MCF 10A (cell line): ENCODE measurements around the gene OSBPL9. TPM values are rescaled to one million over a fixed set of nuclear protein-coding genes. Genes with fewer than 3 reads are reported as not detected.

Experiments
- BruUV-seq: library from RNA; stranded (reverse); fragments of 400-500 nt; replicated peaks from 2 replicates; lab custom pipeline; 2021; lab: Mats Ljungman, UMichigan
- CTCF ChIA-PET: fragments of 300-600 bp; sonication (Branson Sonifier 250); formaldehyde crosslinking; extraction: SDS; loops from one replicate; lab custom pipeline; 2021; ENCODE audit warnings: antibody characterized with exemption, inconsistent platforms; lab: Yijun Ruan, JAX
- POLR2A ChIA-PET: fragments of 300-600, 350-650 bp; sonication (Branson Sonifier 250); formaldehyde crosslinking; extraction: SDS; loops from one replicate; lab custom pipeline; 2020; ENCODE audit warnings: antibody characterized with exemption, inconsistent platforms; lab: Yijun Ruan, JAX
- DNase-seq: peaks from one replicate; pipeline ENCODE4 v3.0.0-alpha.2; 2018; ENCODE audit not compliant: unreplicated experiment
- H3K27ac Mint-ChIP-seq: one replicate; pipeline ENCODE4 v1.8.0; 2022; ENCODE audit warnings: mild to moderate bottlenecking, low read depth, mixed read lengths; ENCODE audit not compliant: unreplicated experiment
- H3K27me3 Mint-ChIP-seq: one replicate; pipeline ENCODE4 v1.8.0; 2022; ENCODE audit warnings: mixed read lengths; ENCODE audit not compliant: insufficient read depth, unreplicated experiment
- H3K36me3 Mint-ChIP-seq: one replicate; pipeline ENCODE4 v1.8.0; 2022; ENCODE audit warnings: mild to moderate bottlenecking, moderate library complexity, mixed read lengths; ENCODE audit not compliant: insufficient read depth, unreplicated experiment
- H3K4me1 Mint-ChIP-seq: one replicate; pipeline ENCODE4 v1.8.0; 2022; ENCODE audit warnings: mixed read lengths; ENCODE audit not compliant: insufficient read depth, unreplicated experiment
- H3K4me3 Mint-ChIP-seq: one replicate; pipeline ENCODE4 v1.8.0; 2022; ENCODE audit warnings: mild to moderate bottlenecking, moderate library complexity, mixed read lengths; ENCODE audit not compliant: unreplicated experiment
- H3K9me3 Mint-ChIP-seq: one replicate; pipeline ENCODE4 v1.8.0; 2022; ENCODE audit warnings: mixed read lengths; ENCODE audit not compliant: unreplicated experiment
- intact Hi-C: fragments of 100-400 bp; cut with micrococcal nuclease; formaldehyde crosslinking; loops from 2 replicates; pipeline ENCODE4 v1.14.1; 2022
- total RNA-seq: library from RNA; stranded (reverse); gene quantifications from 2 replicates; pipeline ENCODE4 v1.2.3, GENCODE V29; 2022
- TF ChIP-seq, protein P1 (sequence below): fragments of 200-600 bp; IDR thresholded peaks from one replicate; pipeline ENCODE4 v1.8.0; 2022; ENCODE audit warnings: antibody characterized with exemption, mild to moderate bottlenecking; ENCODE audit not compliant: unreplicated experiment

OSBPL9 gene
- total RNA-seq, 1 experiment from 2014 or later, result 51.7 TPM

DNA sequence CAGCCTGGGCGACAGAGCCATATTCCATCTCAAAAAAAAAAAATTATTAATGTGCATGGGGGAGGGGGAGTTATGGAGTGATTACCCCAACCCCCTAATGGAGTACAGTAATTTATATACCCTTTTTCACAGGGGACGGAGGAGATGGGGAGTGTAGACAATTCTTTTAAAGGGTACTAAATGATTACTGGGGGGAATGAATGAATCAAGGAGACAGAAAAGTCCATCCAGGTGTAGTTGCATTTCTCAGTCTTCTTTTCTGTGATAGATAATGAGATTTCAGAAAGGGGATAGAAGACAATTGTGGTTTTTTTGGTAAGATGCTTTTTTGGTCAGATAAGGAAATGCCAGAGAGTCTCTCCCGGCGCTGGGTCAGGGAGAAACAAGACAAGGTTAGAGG, 13.0 kb downstream of the OSBPL9 start:
- intact Hi-C loops, result no loop called here
- DNase-seq, result no peak
- Mint-ChIP-seq H3K4me1 (peaks cover 12% of the 10 kb centered on the region), H3K4me3 (no peak overlapping the region), H3K9me3 (no peaks in the 10 kb centered on the region), H3K36me3 (no peaks in the 10 kb centered on the region), H3K27ac (no peak overlapping the region), H3K27me3 (no peaks in the 10 kb centered on the region)
- TF ChIP-seq, protein P1, sequence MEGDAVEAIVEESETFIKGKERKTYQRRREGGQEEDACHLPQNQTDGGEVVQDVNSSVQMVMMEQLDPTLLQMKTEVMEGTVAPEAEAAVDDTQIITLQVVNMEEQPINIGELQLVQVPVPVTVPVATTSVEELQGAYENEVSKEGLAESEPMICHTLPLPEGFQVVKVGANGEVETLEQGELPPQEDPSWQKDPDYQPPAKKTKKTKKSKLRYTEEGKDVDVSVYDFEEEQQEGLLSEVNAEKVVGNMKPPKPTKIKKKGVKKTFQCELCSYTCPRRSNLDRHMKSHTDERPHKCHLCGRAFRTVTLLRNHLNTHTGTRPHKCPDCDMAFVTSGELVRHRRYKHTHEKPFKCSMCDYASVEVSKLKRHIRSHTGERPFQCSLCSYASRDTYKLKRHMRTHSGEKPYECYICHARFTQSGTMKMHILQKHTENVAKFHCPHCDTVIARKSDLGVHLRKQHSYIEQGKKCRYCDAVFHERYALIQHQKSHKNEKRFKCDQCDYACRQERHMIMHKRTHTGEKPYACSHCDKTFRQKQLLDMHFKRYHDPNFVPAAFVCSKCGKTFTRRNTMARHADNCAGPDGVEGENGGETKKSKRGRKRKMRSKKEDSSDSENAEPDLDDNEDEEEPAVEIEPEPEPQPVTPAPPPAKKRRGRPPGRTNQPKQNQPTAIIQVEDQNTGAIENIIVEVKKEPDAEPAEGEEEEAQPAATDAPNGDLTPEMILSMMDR, result no peak
- CTCF ChIA-PET, result interaction anchor here (1.5 to 3.2 kb wide), 2 partner anchors 9 to 139 kb away, joined by 4 to 28 read pairs; no protein-coding TSS in a partner anchor
- BruUV-seq, result no TSS peak
- POLR2A ChIA-PET, result no interaction called here

DNA sequence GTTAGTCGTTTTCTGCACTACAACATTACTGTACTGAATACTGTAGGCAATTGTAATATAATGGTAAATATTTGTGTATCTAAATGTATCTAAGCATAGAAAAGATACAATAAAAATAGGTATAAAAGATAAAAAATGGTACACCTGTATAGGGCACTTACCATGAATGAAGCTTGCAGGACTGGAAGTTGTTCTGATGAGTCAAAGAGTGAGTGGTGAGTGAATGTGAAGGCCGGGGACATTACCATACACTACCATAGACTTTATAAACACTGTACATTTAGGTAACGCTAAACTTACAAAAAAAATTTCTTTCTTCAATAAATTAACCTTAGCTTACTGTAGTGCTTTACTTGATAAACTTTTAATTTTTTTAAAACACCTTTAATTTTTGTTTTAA, 13.5 kb downstream of the OSBPL9 start:
- intact Hi-C loops, result no loop called here

DNA sequence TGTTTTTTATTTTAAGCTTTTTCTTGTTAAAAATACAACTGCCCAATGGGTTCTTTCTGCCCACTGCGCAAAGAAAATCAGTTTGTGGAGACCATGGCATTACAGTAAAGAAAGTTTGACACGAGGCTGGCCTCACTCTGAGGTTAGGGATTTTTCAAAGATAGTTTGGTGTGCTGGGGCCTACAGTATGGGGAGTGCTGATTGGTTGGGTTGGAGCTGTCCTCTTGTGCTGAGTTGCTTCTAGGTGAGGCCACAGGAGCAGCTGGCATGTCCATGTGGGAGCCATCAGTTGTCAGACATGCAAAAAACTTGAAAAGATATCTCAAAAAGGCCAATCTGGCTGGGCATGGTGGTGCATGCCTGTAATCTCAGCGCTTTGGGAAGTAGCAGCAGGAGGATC, 14.0 kb downstream of the OSBPL9 start:
- Mint-ChIP-seq H3K4me1 (peaks cover 12% of the 10 kb centered on the region), H3K27ac (no peak overlapping the region), H3K4me3 (no peak overlapping the region), H3K36me3 (no peaks in the 10 kb centered on the region), H3K9me3 (no peaks in the 10 kb centered on the region), H3K27me3 (no peaks in the 10 kb centered on the region)
- no TSS peak for BruUV-seq
- TF ChIP-seq, protein P1, result no peak
- no peak for DNase-seq
- CTCF ChIA-PET, result interaction anchor here (0.6 to 3.2 kb wide), 6 partner anchors 10 to 672 kb away, joined by 3 to 28 read pairs (median 4); no protein-coding TSS in a partner anchor
- intact Hi-C loops, result no loop called here
- POLR2A ChIA-PET, result interaction anchor here (0.6 to 1.6 kb wide), 5 partner anchors 14 to 118 kb away, joined by 3 to 7 read pairs (median 3); no protein-coding TSS in a partner anchor

More for the DNA sequence above, 13.5 kb downstream of the OSBPL9 start:
- no peaks in the 10 kb centered on the region for H3K27me3 Mint-ChIP-seq
- no peaks in the 10 kb centered on the region for H3K9me3 Mint-ChIP-seq
- no peak overlapping the region for H3K27ac Mint-ChIP-seq
- POLR2A ChIA-PET, result interaction anchor here (0.6 to 1.6 kb wide), 4 partner anchors 14 to 107 kb away, joined by 3 to 7 read pairs (median 3); no protein-coding TSS in a partner anchor
- H3K4me3 Mint-ChIP-seq, result no peak overlapping the region
- CTCF ChIA-PET, result interaction anchor here (0.6 to 3.2 kb wide), 4 partner anchors 10 to 275 kb away, joined by 3 to 28 read pairs (median 4); no protein-coding TSS in a partner anchor
- BruUV-seq, result no TSS peak
- no peak for DNase-seq
- TF ChIP-seq, protein P1, result no peak
- H3K36me3 Mint-ChIP-seq, result no peaks in the 10 kb centered on the region
- peaks cover 12% of the 10 kb centered on the region for H3K4me1 Mint-ChIP-seq

DNA sequence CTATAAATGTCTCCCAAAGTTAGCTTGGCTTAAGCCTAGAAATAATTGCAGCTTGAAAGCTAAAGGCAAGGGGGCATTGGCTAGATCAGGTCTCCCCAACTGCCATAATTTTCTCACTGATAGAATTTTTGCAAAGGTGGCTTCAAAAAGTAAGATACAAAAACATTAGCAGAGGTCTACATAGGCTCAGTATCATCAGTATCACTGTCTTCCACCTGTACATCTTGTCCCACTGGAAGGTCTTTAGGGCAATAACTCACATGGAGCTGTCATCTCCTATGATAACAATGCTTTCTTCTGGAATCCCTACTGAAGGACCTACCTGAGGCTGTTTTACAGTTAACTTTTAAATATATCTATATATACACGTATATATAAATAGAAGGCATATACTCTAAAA, 14.9 kb downstream of the OSBPL9 start:
- Mint-ChIP-seq H3K27me3 (no peaks in the 10 kb centered on the region), H3K4me1 (peaks cover 12% of the 10 kb centered on the region), H3K4me3 (no peak overlapping the region), H3K36me3 (no peaks in the 10 kb centered on the region), H3K27ac (no peak overlapping the region), H3K9me3 (no peaks in the 10 kb centered on the region)
- TF ChIP-seq, protein P1, result no peak
- no peak for DNase-seq
- ChIA-PET CTCF (interaction anchor here (0.6 to 3.2 kb wide), 3 partner anchors 10 to 137 kb away, joined by 3 to 28 read pairs (median 5); no protein-coding TSS in a partner anchor), POLR2A (interaction anchor here (0.7 to 1.6 kb wide), 2 partner anchors 9 to 106 kb away, joined by 3 to 7 read pairs; no protein-coding TSS in a partner anchor)
- intact Hi-C loops, result no loop called here
- no TSS peak for BruUV-seq
